GM12873 (cell line): ENCODE measurements around the gene SRGAP3.

Experiments used
- TF ChIP-seq, protein P1 (sequence below): IDR thresholded peaks from 2 replicates; pipeline ENCODE4 v1.5.1; 2012; ENCODE audit warnings: low read depth, mild to moderate bottlenecking, moderate library complexity, low read length, control low read depth; ENCODE audit not compliant: insufficient read depth; ENCODE audit errors: missing control alignments

The SRGAP3 gene

DNA sequence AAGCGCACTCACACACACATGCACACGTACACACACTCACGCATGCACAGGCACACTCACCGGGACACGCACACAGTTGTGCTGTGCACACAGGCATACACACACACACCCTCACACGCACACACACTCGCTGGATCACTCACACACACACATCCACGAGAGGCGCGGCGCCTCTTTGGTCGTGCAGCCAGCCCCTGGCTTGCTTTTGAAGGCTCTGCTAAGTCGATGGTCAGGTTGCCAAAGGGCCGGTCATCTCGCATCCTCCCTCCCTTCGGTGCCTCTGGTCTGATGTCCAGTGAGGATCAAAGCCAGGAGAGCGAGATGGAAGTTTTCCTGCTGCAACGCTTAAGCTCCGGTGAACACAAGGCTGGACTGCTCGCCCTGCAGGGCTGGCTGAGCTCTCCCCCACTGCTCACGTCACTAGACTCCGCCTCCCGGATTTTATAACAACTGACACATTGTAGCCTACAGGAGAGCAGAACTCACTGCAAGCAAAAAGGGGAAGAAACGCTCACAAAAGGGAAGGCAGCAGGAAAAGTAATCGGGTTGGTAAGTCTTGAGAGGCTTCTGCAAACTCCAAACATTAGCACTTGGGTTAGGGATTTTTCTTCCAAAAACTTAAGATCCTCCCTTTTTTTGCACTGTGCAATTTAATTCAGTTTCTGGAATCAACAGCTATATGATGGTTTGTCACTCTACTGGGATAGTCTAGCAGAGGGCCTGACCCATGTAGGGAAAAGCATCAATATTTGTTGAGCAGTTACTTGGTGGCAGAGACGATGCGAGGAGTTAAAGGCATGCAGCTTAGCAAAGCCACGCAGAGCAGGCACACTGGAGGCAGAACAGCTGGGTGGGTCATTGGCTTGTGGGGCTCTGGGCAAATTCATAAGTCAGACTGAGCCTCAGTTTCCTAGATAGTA lies at the start of gene SRGAP3:
TSS of gene SRGAP3 (minus strand) at position 374 of the 920 bp plus-strand sequence. CDS start 695 bp downstream, outside the sequence.
- TF ChIP-seq, protein P1, sequence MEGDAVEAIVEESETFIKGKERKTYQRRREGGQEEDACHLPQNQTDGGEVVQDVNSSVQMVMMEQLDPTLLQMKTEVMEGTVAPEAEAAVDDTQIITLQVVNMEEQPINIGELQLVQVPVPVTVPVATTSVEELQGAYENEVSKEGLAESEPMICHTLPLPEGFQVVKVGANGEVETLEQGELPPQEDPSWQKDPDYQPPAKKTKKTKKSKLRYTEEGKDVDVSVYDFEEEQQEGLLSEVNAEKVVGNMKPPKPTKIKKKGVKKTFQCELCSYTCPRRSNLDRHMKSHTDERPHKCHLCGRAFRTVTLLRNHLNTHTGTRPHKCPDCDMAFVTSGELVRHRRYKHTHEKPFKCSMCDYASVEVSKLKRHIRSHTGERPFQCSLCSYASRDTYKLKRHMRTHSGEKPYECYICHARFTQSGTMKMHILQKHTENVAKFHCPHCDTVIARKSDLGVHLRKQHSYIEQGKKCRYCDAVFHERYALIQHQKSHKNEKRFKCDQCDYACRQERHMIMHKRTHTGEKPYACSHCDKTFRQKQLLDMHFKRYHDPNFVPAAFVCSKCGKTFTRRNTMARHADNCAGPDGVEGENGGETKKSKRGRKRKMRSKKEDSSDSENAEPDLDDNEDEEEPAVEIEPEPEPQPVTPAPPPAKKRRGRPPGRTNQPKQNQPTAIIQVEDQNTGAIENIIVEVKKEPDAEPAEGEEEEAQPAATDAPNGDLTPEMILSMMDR, result peak; percentile 49

DNA sequence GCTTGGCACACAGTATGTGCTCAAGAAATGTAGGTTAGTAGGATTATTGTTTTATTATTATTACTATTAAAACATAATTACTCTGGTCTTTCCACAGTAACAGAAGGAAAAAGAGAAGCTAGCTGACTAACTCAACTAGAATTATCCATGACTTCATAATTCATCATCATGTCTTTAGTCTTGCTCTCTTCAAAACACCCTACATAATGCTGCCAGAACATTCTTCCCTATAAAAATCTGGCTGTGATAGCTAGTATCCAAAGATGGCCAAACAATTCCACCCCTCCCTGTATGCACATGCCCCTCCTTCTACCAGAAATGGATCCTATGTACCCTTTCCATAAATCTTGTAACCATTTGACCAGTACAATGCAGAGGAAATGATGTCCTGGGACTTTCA lies 48.8 kb upstream of the SRGAP3 start:
- TF ChIP-seq, protein P1, result no peak

DNA sequence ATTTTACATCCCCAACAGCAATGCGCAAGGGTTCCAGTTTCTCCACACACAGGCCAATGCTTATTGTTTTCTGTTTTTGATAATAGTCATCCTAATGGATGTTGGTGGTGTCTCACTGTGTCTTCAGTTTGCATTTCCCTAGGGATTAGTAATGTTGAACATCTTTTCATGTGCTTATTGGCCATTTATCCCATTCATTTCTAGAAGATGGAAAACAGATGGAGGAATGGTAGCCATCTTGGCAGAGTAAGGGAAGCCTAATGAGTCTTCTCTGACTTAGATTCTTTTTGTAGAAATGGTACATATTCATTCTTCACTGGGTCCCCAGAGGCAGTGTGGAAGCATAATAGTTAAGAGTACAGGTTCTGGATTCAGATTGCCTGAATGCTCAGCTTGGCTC lies 46.8 kb upstream of the SRGAP3 start:
- TF ChIP-seq, protein P1, result no peak

DNA sequence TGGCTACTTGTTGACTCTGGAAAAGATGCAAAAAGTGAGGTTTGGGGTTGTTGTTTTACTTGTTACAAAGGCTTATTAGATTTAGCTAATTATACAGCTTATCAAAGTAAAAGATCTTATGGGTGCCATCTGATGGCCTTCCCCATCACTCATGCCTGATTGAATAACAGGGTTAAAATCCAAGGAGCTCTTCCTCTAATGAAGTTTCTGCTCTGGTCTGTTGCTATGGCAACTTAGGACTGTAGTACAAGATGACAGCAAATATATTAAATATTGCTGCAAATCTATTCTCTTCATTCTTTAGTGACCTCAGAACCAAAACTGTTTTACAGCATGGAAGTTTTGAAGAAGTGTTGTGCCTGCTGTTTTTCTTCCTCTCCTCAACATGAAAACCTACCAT lies 45.6 kb upstream of the SRGAP3 start:
- TF ChIP-seq, protein P1, result no peak

DNA sequence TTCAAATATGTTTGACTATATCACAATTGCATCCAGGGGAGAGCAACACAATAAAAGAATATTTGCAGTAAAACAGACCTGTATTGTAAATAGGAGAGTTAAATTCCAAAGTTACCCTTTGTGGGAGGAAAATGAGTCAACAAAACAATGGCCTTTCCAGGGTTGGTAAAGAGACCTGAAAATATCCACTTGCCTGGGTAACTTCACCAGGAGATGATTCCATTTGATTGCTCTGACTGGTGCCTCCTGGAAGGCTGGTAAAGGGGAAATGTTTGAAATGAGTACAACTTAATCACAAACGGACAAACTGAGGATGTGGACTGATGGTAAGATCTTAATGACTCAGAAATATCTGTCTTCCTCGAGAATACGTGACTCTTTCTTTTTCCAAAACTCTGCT lies 43.6 kb upstream of the SRGAP3 start:
- TF ChIP-seq, protein P1, result no peak

DNA sequence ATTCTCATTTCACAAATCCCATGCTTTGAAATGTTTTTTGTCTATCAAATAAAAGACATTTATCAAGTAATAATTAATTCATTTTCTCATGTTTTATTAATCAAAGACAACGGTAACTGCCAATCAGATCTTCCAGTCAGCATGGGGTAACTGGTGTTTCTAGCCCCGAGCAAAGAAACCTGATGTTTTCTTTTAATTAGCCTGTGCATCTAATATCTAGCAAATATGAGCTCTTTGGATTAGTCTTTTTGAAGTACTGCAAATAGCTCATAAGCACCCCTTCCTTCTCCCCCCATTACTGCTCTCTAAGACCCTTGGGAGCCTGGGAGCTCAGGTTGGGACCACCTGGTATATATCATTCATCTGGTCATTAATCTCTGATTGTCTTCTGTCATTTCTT lies 43.1 kb upstream of the SRGAP3 start:
- TF ChIP-seq, protein P1, result no peak

DNA sequence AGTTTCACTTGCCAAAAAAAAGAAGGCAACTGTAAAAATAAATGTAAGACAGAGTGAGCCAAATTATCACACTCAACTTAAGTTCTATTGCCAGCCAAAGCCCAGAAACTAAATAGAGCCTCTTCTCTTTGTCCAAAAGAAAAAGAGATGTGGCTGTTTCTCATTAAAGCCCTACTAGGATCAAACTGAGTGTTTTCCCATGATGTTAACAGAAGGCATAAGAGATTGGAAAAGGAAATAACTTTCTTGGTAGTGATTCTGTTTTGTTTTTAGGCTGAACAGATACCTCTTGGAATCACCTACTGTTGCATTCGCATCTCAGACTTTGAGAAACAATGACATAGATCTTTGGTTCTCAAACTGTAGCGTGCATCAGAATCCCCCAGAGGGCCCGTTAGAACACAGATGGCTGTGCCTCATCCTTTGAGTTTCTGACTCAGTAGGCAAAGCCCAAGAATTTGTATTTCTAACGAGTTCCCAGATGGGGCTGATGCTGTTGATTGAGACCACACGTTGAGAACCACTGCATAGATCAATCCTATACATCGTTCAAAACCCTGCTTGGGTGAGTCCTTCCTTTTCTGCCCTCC lies 42.5 kb upstream of the SRGAP3 start:
- TF ChIP-seq, protein P1, result no peak
